Endothelial cell (in vitro differentiated cells): Measurements from ENCODE around the gene RPL37A. TPM values are rescaled to one million over a fixed set of nuclear protein-coding genes. Genes with fewer than 3 reads are reported as not detected.

Experiments
- DNase-seq: peaks from one replicate; pipeline ENCODE4 v3.0.0; 2021; ENCODE audit warnings: low spot score
- H3K27ac Mint-ChIP-seq: one replicate; pipeline ENCODE4 v1.8.0; 2021; ENCODE audit warnings: mixed read lengths, inconsistent platforms; ENCODE audit not compliant: unreplicated experiment
- H3K27me3 Mint-ChIP-seq: one replicate; pipeline ENCODE4 v1.8.0; 2021; ENCODE audit warnings: mild to moderate bottlenecking, moderate library complexity, mixed read lengths, inconsistent platforms; ENCODE audit not compliant: unreplicated experiment
- H3K36me3 Mint-ChIP-seq: one replicate; pipeline ENCODE4 v1.8.0; 2021; ENCODE audit warnings: mild to moderate bottlenecking, low read depth, mixed read lengths, inconsistent platforms; ENCODE audit not compliant: unreplicated experiment
- H3K4me1 Mint-ChIP-seq: one replicate; pipeline ENCODE4 v1.8.0; 2021; ENCODE audit warnings: mild to moderate bottlenecking, mixed read lengths, inconsistent platforms; ENCODE audit not compliant: unreplicated experiment
- H3K4me3 Mint-ChIP-seq: one replicate; pipeline ENCODE4 v1.8.0; 2021; ENCODE audit warnings: mild to moderate bottlenecking, mixed read lengths, inconsistent platforms; ENCODE audit not compliant: unreplicated experiment
- H3K9me3 Mint-ChIP-seq: one replicate; pipeline ENCODE4 v1.8.0; 2021; ENCODE audit warnings: mixed read lengths, inconsistent platforms; ENCODE audit not compliant: unreplicated experiment
- CTCF ChIP-seq: fragments of 200-600 bp; sonication (generic); IDR thresholded peaks from one replicate; pipeline ENCODE4 v1.5.0; 2021; ENCODE audit warnings: antibody characterized with exemption; ENCODE audit not compliant: unreplicated experiment
- total RNA-seq: library from RNA; stranded (reverse); fragmentation: NEBNext Ultra II Directional; extraction: Animal tissue kit (Norgen Biotek cat#: 25700); gene quantifications from one replicate; pipeline ENCODE4 v1.2.1, GENCODE V29; 2021; ENCODE audit not compliant: unreplicated experiment

Gene RPL37A
- total RNA-seq, 1 donor from 2014 or later: 2,729 TPM

GRCh38 chr2:216504376-216504762, 5.7 kb downstream of the RPL37A start:
- Mint-ChIP-seq H3K4me1 (peaks cover 39% of the 10 kb centered on the region), H3K4me3 (peak overlapping the region; percentile 15), H3K27ac (peak overlapping the region; percentile 64)

GRCh38 chr2:216505133-216506106, 6.8 kb downstream of the RPL37A start:
- H3K4me3 Mint-ChIP-seq: peak overlapping the region; percentile 39
- H3K36me3 Mint-ChIP-seq: peaks cover 43% of the 10 kb centered on the region
- H3K27ac Mint-ChIP-seq: no peak overlapping the region
- no peak for DNase-seq
- peaks cover 2% of the 10 kb centered on the region for H3K27me3 Mint-ChIP-seq
- H3K9me3 Mint-ChIP-seq: no peaks in the 10 kb centered on the region
- no peak for TF ChIP-seq CTCF
- H3K4me1 Mint-ChIP-seq: peaks cover 29% of the 10 kb centered on the region

More at GRCh38 chr2:216504376-216504762, 5.7 kb downstream of the RPL37A start:
- H3K9me3 Mint-ChIP-seq: no peaks in the 10 kb centered on the region
- H3K27me3 Mint-ChIP-seq: peaks cover 2% of the 10 kb centered on the region
- peaks cover 49% of the 10 kb centered on the region for H3K36me3 Mint-ChIP-seq
- no peak for DNase-seq
- no peak for TF ChIP-seq CTCF

GRCh38 chr2:216507220-216508160, 8.8 kb downstream of the RPL37A start:
- H3K9me3 Mint-ChIP-seq: no peaks in the 10 kb centered on the region
- DNase-seq: no peak
- TF ChIP-seq CTCF: no peak
- peaks cover 19% of the 10 kb centered on the region for H3K4me1 Mint-ChIP-seq
- no peak overlapping the region for H3K4me3 Mint-ChIP-seq
- no peak overlapping the region for H3K27ac Mint-ChIP-seq
- H3K36me3 Mint-ChIP-seq: peaks cover 30% of the 10 kb centered on the region
- peaks cover 2% of the 10 kb centered on the region for H3K27me3 Mint-ChIP-seq

- DNase-seq: no peak
These were observed 9.6 kb downstream of the RPL37A start for GRCh38 chr2:216508229-216508628.

More at GRCh38 chr2:216508229-216508628, 9.6 kb downstream of the RPL37A start:
- Mint-ChIP-seq H3K9me3 (no peaks in the 10 kb centered on the region), H3K36me3 (peaks cover 23% of the 10 kb centered on the region), H3K4me1 (peaks cover 17% of the 10 kb centered on the region), H3K27me3 (peaks cover 2% of the 10 kb centered on the region), H3K27ac (no peak overlapping the region), H3K4me3 (no peak overlapping the region)
- TF ChIP-seq CTCF: no peak
